WERI-Rb-1 (cell line): ENCODE measurements around the gene SOX13.

Source experiments
- DNase-seq: peaks from one replicate; pipeline ENCODE4 v3.0.0-alpha.2; 2020
- H3K27ac ChIP-seq: fragments of 250-450 bp; sonication (Bioruptor Pico); 2 replicates; pipeline ENCODE4 v1.5.1; 2020; ENCODE audit warnings: mild to moderate bottlenecking, moderate library complexity
- H3K27me3 ChIP-seq: fragments of 250-450 bp; sonication (Bioruptor Pico); 2 replicates; pipeline ENCODE4 v1.5.1; 2021; ENCODE audit warnings: mild to moderate bottlenecking, low read depth, moderate library complexity; ENCODE audit not compliant: insufficient read depth, severe bottlenecking
- H3K36me3 ChIP-seq: fragments of 250-450 bp; sonication (Bioruptor Pico); 2 replicates; pipeline ENCODE4 v1.5.1; 2020; ENCODE audit warnings: mild to moderate bottlenecking, moderate library complexity
- H3K4me3 ChIP-seq: 2 replicates; pipeline ENCODE4 v1.5.1; 2011; ENCODE audit warnings: low read depth, mild to moderate bottlenecking, control low read depth, low read length
- H3K9me3 ChIP-seq: fragments of 250-450 bp; sonication (Bioruptor Pico); 2 replicates; pipeline ENCODE4 v1.5.1; 2021; ENCODE audit warnings: mild to moderate bottlenecking, moderate library complexity; ENCODE audit not compliant: severe bottlenecking
- TF ChIP-seq, protein P1 (sequence below): IDR thresholded peaks from 2 replicates; pipeline ENCODE4 v1.5.1; 2011; ENCODE audit warnings: low read depth, mild to moderate bottlenecking, control low read depth, inconsistent platforms, low read length

Gene SOX13

DNA sequence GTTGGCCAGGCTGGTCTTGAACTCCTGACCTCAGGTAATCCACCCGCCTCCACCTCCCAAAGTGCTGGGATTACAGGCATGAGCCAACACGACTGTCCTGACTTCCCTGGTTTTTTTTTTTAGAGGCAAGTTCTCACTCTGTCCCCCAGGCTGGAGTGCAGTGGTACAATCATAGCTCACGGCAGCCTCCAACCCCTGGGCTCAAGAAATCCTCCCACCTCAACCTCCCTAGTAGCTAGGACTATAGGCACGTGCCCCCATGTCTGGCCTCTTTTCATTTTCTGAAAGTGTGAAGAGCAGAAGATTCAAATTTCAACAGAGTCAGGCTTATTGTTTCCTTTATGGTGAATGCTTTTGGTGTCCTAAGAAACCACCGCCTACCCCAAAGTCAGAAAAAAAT is 21.7 kb upstream of the SOX13 start:
- no peaks in the 10 kb centered on the region for H3K27me3 ChIP-seq
- no peak for DNase-seq
- H3K9me3 ChIP-seq: no peaks in the 10 kb centered on the region
- no peak overlapping the region for H3K27ac ChIP-seq
- H3K4me3 ChIP-seq: no peak overlapping the region
- TF ChIP-seq, protein P1, sequence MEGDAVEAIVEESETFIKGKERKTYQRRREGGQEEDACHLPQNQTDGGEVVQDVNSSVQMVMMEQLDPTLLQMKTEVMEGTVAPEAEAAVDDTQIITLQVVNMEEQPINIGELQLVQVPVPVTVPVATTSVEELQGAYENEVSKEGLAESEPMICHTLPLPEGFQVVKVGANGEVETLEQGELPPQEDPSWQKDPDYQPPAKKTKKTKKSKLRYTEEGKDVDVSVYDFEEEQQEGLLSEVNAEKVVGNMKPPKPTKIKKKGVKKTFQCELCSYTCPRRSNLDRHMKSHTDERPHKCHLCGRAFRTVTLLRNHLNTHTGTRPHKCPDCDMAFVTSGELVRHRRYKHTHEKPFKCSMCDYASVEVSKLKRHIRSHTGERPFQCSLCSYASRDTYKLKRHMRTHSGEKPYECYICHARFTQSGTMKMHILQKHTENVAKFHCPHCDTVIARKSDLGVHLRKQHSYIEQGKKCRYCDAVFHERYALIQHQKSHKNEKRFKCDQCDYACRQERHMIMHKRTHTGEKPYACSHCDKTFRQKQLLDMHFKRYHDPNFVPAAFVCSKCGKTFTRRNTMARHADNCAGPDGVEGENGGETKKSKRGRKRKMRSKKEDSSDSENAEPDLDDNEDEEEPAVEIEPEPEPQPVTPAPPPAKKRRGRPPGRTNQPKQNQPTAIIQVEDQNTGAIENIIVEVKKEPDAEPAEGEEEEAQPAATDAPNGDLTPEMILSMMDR: no peak
- H3K36me3 ChIP-seq: no peaks in the 10 kb centered on the region

DNA sequence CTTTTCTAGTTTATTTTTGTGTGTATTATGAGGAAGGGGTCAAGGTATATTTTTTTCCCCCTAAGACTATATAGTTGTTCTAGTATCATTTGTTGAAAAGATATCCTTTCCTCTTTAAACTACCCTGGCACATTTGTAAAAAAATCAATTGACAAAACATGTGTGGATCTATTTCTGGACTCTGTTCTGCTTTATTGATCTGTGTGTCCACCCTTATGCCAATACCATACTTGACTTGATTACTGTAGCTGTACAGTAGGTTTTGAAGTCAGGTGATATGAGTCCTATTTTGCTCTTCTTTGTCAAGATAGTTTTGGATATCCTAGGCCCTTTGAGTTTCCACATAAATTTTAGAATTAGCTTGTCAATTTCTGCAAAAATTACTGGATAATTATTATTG is 21.2 kb upstream of the SOX13 start:
- TF ChIP-seq, protein P1: no peak
- Histone ChIP-seq H3K36me3 (no peaks in the 10 kb centered on the region), H3K27ac (no peak overlapping the region), H3K4me3 (no peak overlapping the region), H3K9me3 (no peaks in the 10 kb centered on the region), H3K27me3 (no peaks in the 10 kb centered on the region)
- no peak for DNase-seq

DNA sequence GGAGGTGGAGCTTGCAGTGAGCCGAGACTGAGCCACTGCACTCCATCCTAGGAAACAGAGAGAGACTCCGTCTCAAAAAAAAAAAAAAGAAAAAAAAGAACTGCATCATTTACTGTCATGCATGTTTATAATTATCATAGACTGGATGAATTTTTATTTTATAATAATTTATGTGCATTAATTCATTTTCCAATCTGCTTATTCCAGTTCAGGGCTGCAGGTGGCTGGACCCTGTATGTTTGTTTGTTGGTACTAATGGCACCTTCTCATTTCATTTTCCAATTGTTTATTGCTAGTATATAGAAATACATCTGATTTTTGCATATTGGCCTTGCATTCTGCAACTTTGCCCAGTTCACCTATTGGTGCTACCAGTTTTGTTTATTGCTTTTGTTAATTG is 19.0 kb upstream of the SOX13 start:
- H3K27me3 ChIP-seq: no peaks in the 10 kb centered on the region
- no peaks in the 10 kb centered on the region for H3K9me3 ChIP-seq
- H3K27ac ChIP-seq: no peak overlapping the region
- TF ChIP-seq, protein P1: no peak
- H3K36me3 ChIP-seq: no peaks in the 10 kb centered on the region
- no peak overlapping the region for H3K4me3 ChIP-seq
- DNase-seq: no peak

DNA sequence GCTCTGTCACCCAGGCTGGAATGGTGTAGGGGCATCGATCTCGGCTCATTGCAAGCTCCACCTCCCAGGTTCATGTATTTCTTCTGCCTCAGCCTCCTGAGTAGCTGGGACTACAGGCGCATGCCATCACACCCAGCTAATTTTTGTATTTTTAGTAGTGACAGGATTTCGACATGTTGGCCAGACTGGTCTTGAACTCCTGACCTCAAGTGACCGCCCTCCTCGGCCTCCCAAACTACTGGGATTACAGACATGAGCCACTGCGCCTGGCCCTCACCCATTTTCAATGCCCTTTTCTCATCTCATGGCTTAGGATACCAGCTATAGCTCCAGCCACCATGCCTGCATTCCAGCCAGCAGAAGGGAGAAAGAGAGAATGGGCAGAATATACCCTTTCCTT is 12.9 kb upstream of the SOX13 start:
- TF ChIP-seq, protein P1: no peak
- Histone ChIP-seq H3K4me3 (no peak overlapping the region), H3K27ac (no peak overlapping the region), H3K9me3 (no peaks in the 10 kb centered on the region), H3K27me3 (no peaks in the 10 kb centered on the region), H3K36me3 (no peaks in the 10 kb centered on the region)
- no peak for DNase-seq

DNA sequence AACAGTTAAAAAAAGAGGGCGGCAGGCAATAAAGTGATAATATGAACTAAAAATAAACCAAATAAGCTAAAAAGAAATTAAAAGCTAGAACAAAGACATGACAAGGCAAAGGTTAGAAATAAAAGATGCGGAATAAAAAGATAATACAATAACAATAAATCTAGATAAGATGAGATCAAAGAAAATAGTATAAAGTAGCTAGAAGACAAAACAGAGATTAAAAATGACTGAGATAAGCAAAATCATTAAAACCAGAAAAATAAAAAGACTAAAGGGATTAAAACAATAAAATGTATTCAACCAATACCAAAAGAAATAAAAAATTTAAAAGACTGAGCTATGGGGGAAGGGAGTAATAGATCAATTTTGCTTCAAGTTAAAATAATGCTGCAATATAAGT is 10.8 kb upstream of the SOX13 start:
- no peaks in the 10 kb centered on the region for H3K9me3 ChIP-seq
- no peaks in the 10 kb centered on the region for H3K27me3 ChIP-seq
- no peak overlapping the region for H3K4me3 ChIP-seq
- DNase-seq: no peak
- H3K27ac ChIP-seq: no peak overlapping the region
- no peaks in the 10 kb centered on the region for H3K36me3 ChIP-seq
- TF ChIP-seq, protein P1: no peak

DNA sequence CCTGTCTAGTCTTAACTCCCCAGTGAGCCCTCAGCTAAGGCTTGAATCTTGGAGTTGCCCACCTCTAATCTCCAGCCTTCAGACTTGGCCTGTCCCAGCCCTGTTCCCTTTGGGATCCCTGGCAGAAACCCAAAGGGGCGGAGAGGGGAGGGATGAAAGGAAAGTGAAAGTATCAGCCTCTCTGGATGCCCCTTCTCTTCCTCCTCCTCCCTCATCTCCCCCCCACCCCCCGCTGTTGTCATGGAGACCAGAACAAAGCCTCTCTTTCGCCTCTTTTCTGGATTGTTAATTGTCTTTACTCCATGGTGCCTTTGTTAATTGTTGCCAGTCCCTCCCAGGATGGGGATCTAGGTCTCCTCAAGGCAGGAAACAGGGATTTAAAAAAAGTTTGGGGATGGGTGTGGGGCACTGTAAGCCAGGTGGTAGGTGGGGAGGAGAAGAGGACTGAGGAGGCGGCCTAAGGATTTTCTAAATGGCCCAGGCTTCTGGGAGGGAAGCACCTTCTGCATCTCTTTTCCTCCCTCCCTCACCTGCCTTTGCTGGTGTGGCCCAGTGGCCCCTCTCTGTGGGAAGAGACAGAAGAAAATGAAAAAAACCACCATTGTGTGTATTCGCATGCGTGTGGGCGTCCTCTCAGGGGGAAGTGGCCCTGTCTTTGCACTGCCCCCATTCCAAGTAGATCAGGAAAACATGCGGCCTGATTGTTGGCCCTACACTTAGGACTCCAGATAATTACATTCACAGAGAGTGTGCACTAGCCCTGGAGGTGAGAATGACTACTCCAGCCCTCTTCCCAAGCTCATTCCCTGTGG is 7.5 kb upstream of the SOX13 start:
- Histone ChIP-seq H3K9me3 (peaks cover 2% of the 10 kb centered on the region), H3K36me3 (no peaks in the 10 kb centered on the region), H3K27me3 (peaks cover 3% of the 10 kb centered on the region), H3K27ac (no peak overlapping the region), H3K4me3 (no peak overlapping the region)
- no peak for DNase-seq
- TF ChIP-seq, protein P1: no peak
